Erythroblast (primary cell): Measurements from ENCODE around the gene SLC35F3.

ENCODE experiments used
- GATA1 ChIP-seq: IDR thresholded peaks from 2 replicates; pipeline ENCODE4 v1.6.1; 2011; ENCODE audit warnings: low read depth, mild to moderate bottlenecking, control low read depth, low read length, moderate library complexity
- POLR2A ChIP-seq: IDR thresholded peaks from 2 replicates; pipeline ENCODE4 v1.6.1; 2011; ENCODE audit warnings: mild to moderate bottlenecking, low read length

DNA sequence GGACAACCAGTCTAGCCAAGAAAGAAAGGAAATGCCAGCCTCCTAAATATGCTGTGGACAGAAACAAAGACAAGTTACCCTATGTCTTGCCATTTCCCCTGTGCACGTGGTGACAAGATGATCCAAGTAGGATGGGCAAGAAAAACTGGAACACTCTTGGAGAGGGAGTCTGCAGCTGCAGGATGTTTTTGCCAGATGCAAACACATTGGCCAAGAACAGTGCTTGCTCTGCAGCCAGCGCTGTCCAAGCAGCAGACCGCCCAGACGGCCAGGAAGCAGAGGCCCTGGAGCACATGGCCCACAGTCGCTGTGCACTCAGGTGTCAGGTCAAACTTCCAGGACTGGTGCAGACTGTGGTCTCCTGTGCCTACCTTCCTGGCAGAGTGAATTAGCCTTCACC, 189.3 kb downstream of the SLC35F3 start:
- TF ChIP-seq POLR2A (no peak), GATA1 (no peak)
